ENCODE measurements around the gene AOX1. TPM values are rescaled to one million over a fixed set of nuclear protein-coding genes. Genes with fewer than 3 reads are reported as not detected.

AOX1 gene
- total and polyA plus RNA-seq, 10 of the 15 experiments (the other 5 are each of a cell fraction or from before 2014, with no cell fraction given), result 0.03 to 0.56 (median 0.19) TPM; not detected in 6

DNA sequence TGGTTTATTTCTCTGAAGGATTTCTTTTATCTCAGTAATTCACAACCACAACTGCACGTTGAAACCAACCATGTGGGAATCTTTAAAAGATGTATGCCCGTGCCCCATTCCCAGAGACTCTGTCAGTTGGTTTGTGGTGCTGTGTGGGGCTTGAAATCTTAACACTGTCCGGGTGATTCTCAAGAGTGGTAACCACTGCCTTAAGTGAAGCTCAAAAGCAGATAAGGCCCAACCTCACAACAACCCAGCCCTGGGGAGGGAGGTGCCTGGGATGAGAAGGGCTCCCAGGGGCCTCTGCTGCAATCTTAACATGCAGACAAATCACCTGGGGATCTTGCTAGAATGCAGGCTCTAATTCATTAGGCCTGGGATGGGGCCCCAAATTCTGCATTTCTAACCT lies 13.4 kb downstream of the AOX1 start:
- FAIRE-seq, result no peak
- Histone ChIP-seq H4K20me1 (ENCODE audit: control insufficient read depth, insufficient read depth) (no peaks in the 10 kb centered on the region), H3K4me2 (ENCODE audit: control insufficient read depth, insufficient read depth) (no peak overlapping the region), H3K27ac (ENCODE audit: control insufficient read depth, insufficient read depth) (no peak overlapping the region), H2AFZ (ENCODE audit: control insufficient read depth, low read depth, low read length) (no peak overlapping the region), H3K9ac (ENCODE audit: control insufficient read depth, insufficient read depth, low read length) (no peak overlapping the region), H3K79me2 (ENCODE audit: control insufficient read depth, insufficient read depth, low read length) (no peaks in the 10 kb centered on the region), H3K4me3 (no peak overlapping the region), H3K27me3 (replicated peaks in 1 of 2; ENCODE audit: control insufficient read depth in 2 of 2, insufficient read depth in 2 of 2, low read length in 1 of 2) (0 out of 4 replicates have a peak, but pooled peaks cover 0 to 2% of the 10 kb centered on the region in 2 experiments), H3K36me3 (ENCODE audit: control insufficient read depth in 2 of 2, insufficient read depth in 2 of 2, low read length in 1 of 2) (no peaks in the 10 kb centered on the region), H3K9me3 (replicated peaks; ENCODE audit: control insufficient read depth, insufficient read depth, low read length) (no peaks in the 10 kb centered on the region), H3K4me1 (ENCODE audit: control insufficient read depth, insufficient read depth, low read length) (no peaks in the 10 kb centered on the region)
- BruUV-seq (replicated peaks), result no TSS peak
- ChIA-PET SMC1A (ENCODE audit: uncharacterized antibody, unreplicated experiment) (no interaction called here), POLR2A (interaction anchor here (0.6 kb wide), 1 partner anchor 35 kb away, joined by 4 read pairs; no protein-coding TSS in a partner anchor), RAD21 (ENCODE audit: unreplicated experiment) (no interaction called here), CTCF (no interaction called here)
- in situ Hi-C loops (cut with MboI), result no loop called here
- WGBS (ENCODE audit: insufficient coverage, insufficient replicate concordance, low lambda C conversion rate, missing lambda C conversion rate), result 13% methylated on average over 3 of the region's 3 CpGs
- ATAC-seq, result no peak
- no peak for TF ChIP-seq RELA (IDR thresholded peaks at IDR 0.05; ENCODE audit: borderline replicate concordance, partially characterized antibody)
- TF ChIP-seq MEF2B (IDR thresholded peaks at IDR 0.05; ENCODE audit: partially characterized antibody, poor library complexity, severe bottlenecking), result no peak
- no peak for TF ChIP-seq E2F8 (IDR thresholded peaks at IDR 0.05; ENCODE audit: low read depth, partially characterized antibody)
- TF ChIP-seq ZBTB4 (CRISPR knock-in tag; IDR thresholded peaks at IDR 0.05), result no peak
- no peak for TF ChIP-seq RFX5 (IDR thresholded peaks at IDR 0.05; ENCODE audit: low read depth, low read length)
- no peak for TF ChIP-seq POLR2A (IDR thresholded peaks at IDR 0.05; ENCODE audit: low read depth, low read length)
- no peak for TF ChIP-seq CHD4 (IDR thresholded peaks at IDR 0.05)
- TF ChIP-seq SREBF2 (IDR thresholded peaks at IDR 0.05; ENCODE audit: low read length), result no peak
- TF ChIP-seq MLLT1 (IDR thresholded peaks at IDR 0.05), result no peak
- no peak for TF ChIP-seq YBX1 (IDR thresholded peaks at IDR 0.05)
- intact Hi-C loops (cut with micrococcal nuclease; ENCODE audit: unreplicated experiment), result no loop called here
- DNase-seq (ENCODE audit: low read depth, low spot score), result no peak

Data from GM12878 (cell line).